Endothelial cell of umbilical vein (primary cell): ENCODE measurements around the gene ZNF804B. TPM values are rescaled to one million over a fixed set of nuclear protein-coding genes. Genes with fewer than 3 reads are reported as not detected.

Experiments used
- BruUV-seq: library from RNA; stranded (reverse); fragments of 400-500 nt; replicated peaks from 2 replicates; lab custom pipeline; 2021; lab: Mats Ljungman, UMichigan
- CTCF ChIA-PET: fragments of 300-600, 350-600 bp; sonication (Branson Sonifier 250); formaldehyde crosslinking; loops from one replicate; lab custom pipeline; 2021; ENCODE audit warnings: antibody characterized with exemption, inconsistent platforms; lab: Charles Lee
- POLR2A ChIA-PET: fragments of 300-600, 350-600 bp; sonication (Branson Sonifier 250); formaldehyde crosslinking; loops from one replicate; lab custom pipeline; 2021; ENCODE audit warnings: antibody characterized with exemption, inconsistent platforms; lab: Charles Lee
- DNase-seq: peaks from one replicate; pipeline ENCODE4 v3.0.0-alpha.2; 2011; ENCODE audit warnings: low read depth, low spot score
- FAIRE-seq: peaks from 2 replicates; lab custom pipeline; 2011; peaks lifted over from hg19 to GRCh38; lab: Jason Lieb, UNC
- H2AFZ ChIP-seq: 2 replicates; pipeline ENCODE4 v1.6.0; 2012; ENCODE audit warnings: low read depth, low read length, control low read depth, inconsistent platforms
- H3K27ac ChIP-seq: 2 replicates; pipeline ENCODE4 v1.5.1; 2011; ENCODE audit warnings: low read depth, mild to moderate bottlenecking, control low read depth, low read length, moderate library complexity; ENCODE audit not compliant: insufficient read depth
- H3K27me3 ChIP-seq, 2 experiments: 2 replicates each; pipeline versions ENCODE4 v1.6.0 to v1.6.1; 2011; ENCODE audit warnings: low read length in 2 of 2, mixed read lengths in 1 of 2; ENCODE audit not compliant: control insufficient read depth in 2 of 2, insufficient read depth in 2 of 2
- H3K36me3 ChIP-seq, 2 experiments: 2 replicates in 1 of 2; 3 replicates in 1 of 2; pipeline ENCODE4 v1.5.1; 2011; ENCODE audit warnings: low read length in 2 of 2, mild to moderate bottlenecking in 1 of 2, moderate library complexity in 1 of 2; ENCODE audit not compliant: control insufficient read depth in 2 of 2, insufficient read depth in 2 of 2; ENCODE audit errors: extremely low read depth in 1 of 2
- H3K4me1 ChIP-seq: 3 replicates; pipeline ENCODE4 v1.5.1; 2011; ENCODE audit warnings: mild to moderate bottlenecking, low read length; ENCODE audit not compliant: control insufficient read depth, insufficient read depth; ENCODE audit errors: extremely low read depth
- H3K4me2 ChIP-seq: 2 replicates; pipeline ENCODE4 v1.6.1; 2011; ENCODE audit warnings: low read length, control low read depth, mixed read lengths; ENCODE audit not compliant: insufficient read depth
- H3K4me3 ChIP-seq, 3 experiments: fragments of 200-600 bp in 1 of 3; sonication (generic), shearing (Covaris generic) in 1 of 3; replicated peaks in 1 of 3; 2 replicates each; pipeline ENCODE4 v1.5.1; 2011 to 2016; ENCODE audit warnings: control low read depth in 3 of 3, low read length in 3 of 3, mild to moderate bottlenecking in 2 of 3, inconsistent platforms in 1 of 3, low read depth in 1 of 3, moderate library complexity in 1 of 3; ENCODE audit not compliant: insufficient read depth in 1 of 3
- H3K79me2 ChIP-seq: 2 replicates; pipeline ENCODE4 v1.6.0; 2012; ENCODE audit warnings: low read length, inconsistent platforms; ENCODE audit not compliant: control insufficient read depth, insufficient read depth
- H3K9ac ChIP-seq: replicated peaks from 2 replicates; pipeline ENCODE3; 2011; ENCODE audit warnings: low read length, control low read depth; ENCODE audit not compliant: insufficient read depth; ENCODE audit errors: extremely low read depth
- H3K9me1 ChIP-seq: replicated peaks from 3 replicates; pipeline ENCODE4 v1.6.0; 2011; ENCODE audit warnings: mild to moderate bottlenecking, low read length; ENCODE audit not compliant: control insufficient read depth, insufficient read depth; ENCODE audit errors: extremely low read depth
- H3K9me3 ChIP-seq: replicated peaks from 2 replicates; pipeline ENCODE4 v1.5.1; 2012; ENCODE audit warnings: low read length, inconsistent platforms; ENCODE audit not compliant: control insufficient read depth, insufficient read depth
- H4K20me1 ChIP-seq: replicated peaks from 2 replicates; pipeline ENCODE3; 2011; ENCODE audit warnings: mild to moderate bottlenecking, low read length; ENCODE audit not compliant: control insufficient read depth, insufficient read depth; ENCODE audit errors: extremely low read depth
- EZH2 ChIP-seq: IDR thresholded peaks from 2 replicates; pipeline ENCODE4 v1.6.1; 2012; ENCODE audit warnings: borderline replicate concordance, low read depth, mild to moderate bottlenecking, moderate library complexity, low read length, inconsistent platforms; ENCODE audit not compliant: severe bottlenecking
- FOS ChIP-seq: IDR thresholded peaks from 2 replicates; pipeline ENCODE4 v1.6.1; 2011; ENCODE audit warnings: mild to moderate bottlenecking, low read length, moderate library complexity, borderline replicate concordance; ENCODE audit not compliant: insufficient read depth
- GATA2 ChIP-seq: IDR thresholded peaks from 2 replicates; pipeline ENCODE4 v1.7.0; 2011; ENCODE audit warnings: low read depth, mild to moderate bottlenecking, moderate library complexity, mixed read lengths, low read length; ENCODE audit not compliant: insufficient read length, insufficient read depth
- JUN ChIP-seq: IDR thresholded peaks from 2 replicates; pipeline ENCODE4 v1.6.1; 2011; ENCODE audit warnings: borderline replicate concordance, low read depth; ENCODE audit not compliant: insufficient read length, insufficient read depth
- MYC ChIP-seq: IDR thresholded peaks from one replicate; pipeline ENCODE4 v1.6.1; 2011; ENCODE audit warnings: mild to moderate bottlenecking, low read depth, low read length
- POLR2A ChIP-seq: IDR thresholded peaks from 2 replicates; pipeline ENCODE4 v1.6.1; 2012; ENCODE audit warnings: low read depth, mild to moderate bottlenecking, control low read depth, low read length
- POLR2AphosphoS5 ChIP-seq: IDR thresholded peaks from 2 replicates; pipeline ENCODE4 v1.6.1; 2012; ENCODE audit warnings: low read depth, mild to moderate bottlenecking, control low read depth, low read length, moderate library complexity; ENCODE audit not compliant: insufficient read depth
- dilution Hi-C: fragments of 300-500 bp; cut with MboI; formaldehyde crosslinking; loops from one replicate; pipeline ENCODE4 v1.15.0; 2019; ENCODE audit warnings: low sequenced_read_pairs; ENCODE audit not compliant: extremely low pct_ligation_motif_present
- intact Hi-C: fragments of 100-400 bp; cut with micrococcal nuclease; formaldehyde crosslinking; loops from one replicate; pipeline ENCODE4 v1.10.0; 2022
- polyA plus RNA-seq, 4 experiments: library from polyadenylated mRNA; depleted of rRNA in 3 of 4; stranded (reverse) in 3 of 4; unstranded in 1 of 4; fragments of >200 nt; gene quantifications; 2 replicates each; pipeline versions ENCODE4 v1.2.1 to v1.2.3, GENCODE V29; 2011 to 2012; ENCODE audit warnings: missing spikeins in 1 of 4
- total RNA-seq: library from RNA; stranded (reverse); gene quantifications from 2 replicates; pipeline ENCODE4 v1.2.3, GENCODE V29; 2021
- TF ChIP-seq, protein P1 (sequence below): IDR thresholded peaks from 2 replicates; pipeline ENCODE4 v1.6.1; 2011; ENCODE audit not compliant: insufficient read depth, insufficient read length
- TF ChIP-seq, protein P2 (sequence below), 2 donors: IDR thresholded peaks; 1 replicate in 1 of 2; 2 replicates in 1 of 2; pipeline ENCODE4 v1.5.1; 2011; ENCODE audit warnings: low read length in 2 of 2, mild to moderate bottlenecking in 2 of 2, moderate library complexity in 2 of 2, control low read depth in 1 of 2, inconsistent platforms in 1 of 2, low read depth in 1 of 2; ENCODE audit not compliant: insufficient read depth in 1 of 2; ENCODE audit errors: extremely low read depth in 1 of 2

ZNF804B gene
- total and polyA plus RNA-seq, 2 donors (not counting 3 experiments of a cell fraction or from before 2014, with no cell fraction given) = not detected

DNA sequence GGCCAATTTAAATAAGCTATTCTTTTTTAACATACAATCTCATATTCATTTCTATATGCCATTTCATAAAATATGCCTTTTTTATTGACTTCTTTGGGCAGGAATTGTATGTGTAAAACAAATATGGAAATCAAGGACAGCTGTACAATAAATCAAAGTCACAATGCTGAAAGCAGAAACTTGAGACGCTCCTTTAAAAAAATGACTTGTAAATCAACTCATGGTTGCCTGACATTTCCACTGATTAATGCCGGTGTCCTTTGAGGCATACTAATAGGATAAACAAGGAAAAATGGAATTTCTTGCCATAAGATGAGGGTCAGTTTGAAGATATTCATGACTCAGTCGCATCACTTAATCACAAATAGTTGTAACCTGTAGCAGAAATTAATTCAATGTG lies 283.4 kb downstream of the ZNF804B start:
- H3K4me3 ChIP-seq = no peak overlapping the region
- no peaks in the 10 kb centered on the region for H3K9me3 ChIP-seq
- FAIRE-seq = no peak
- BruUV-seq = no TSS peak
- intact Hi-C loops = no loop called here
- no peaks in the 10 kb centered on the region for H3K79me2 ChIP-seq
- H3K4me1 ChIP-seq = no peaks in the 10 kb centered on the region
- H3K4me2 ChIP-seq = no peak overlapping the region
- no peak overlapping the region for H2AFZ ChIP-seq
- no peaks in the 10 kb centered on the region for H4K20me1 ChIP-seq
- TF ChIP-seq POLR2A (no peak), JUN (no peak), FOS (no peak), EZH2 (no peak), POLR2AphosphoS5 (no peak), GATA2 (no peak), MYC (no peak)
- TF ChIP-seq, protein P1, sequence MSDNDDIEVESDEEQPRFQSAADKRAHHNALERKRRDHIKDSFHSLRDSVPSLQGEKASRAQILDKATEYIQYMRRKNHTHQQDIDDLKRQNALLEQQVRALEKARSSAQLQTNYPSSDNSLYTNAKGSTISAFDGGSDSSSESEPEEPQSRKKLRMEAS = no peak
- TF ChIP-seq, protein P2, sequence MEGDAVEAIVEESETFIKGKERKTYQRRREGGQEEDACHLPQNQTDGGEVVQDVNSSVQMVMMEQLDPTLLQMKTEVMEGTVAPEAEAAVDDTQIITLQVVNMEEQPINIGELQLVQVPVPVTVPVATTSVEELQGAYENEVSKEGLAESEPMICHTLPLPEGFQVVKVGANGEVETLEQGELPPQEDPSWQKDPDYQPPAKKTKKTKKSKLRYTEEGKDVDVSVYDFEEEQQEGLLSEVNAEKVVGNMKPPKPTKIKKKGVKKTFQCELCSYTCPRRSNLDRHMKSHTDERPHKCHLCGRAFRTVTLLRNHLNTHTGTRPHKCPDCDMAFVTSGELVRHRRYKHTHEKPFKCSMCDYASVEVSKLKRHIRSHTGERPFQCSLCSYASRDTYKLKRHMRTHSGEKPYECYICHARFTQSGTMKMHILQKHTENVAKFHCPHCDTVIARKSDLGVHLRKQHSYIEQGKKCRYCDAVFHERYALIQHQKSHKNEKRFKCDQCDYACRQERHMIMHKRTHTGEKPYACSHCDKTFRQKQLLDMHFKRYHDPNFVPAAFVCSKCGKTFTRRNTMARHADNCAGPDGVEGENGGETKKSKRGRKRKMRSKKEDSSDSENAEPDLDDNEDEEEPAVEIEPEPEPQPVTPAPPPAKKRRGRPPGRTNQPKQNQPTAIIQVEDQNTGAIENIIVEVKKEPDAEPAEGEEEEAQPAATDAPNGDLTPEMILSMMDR (IDR thresholded peaks at IDR 0.05; ENCODE audit: extremely low read depth in 1 of 2, insufficient read depth in 1 of 2, low read depth in 1 of 2, low read length in 2 of 2) = no peak
- H3K36me3 ChIP-seq = no peaks in the 10 kb centered on the region
- dilution Hi-C loops = no loop called here
- H3K27ac ChIP-seq = no peak overlapping the region
- ChIA-PET POLR2A (no interaction called here), CTCF (no interaction called here)
- no peaks in the 10 kb centered on the region for H3K9me1 ChIP-seq
- H3K27me3 ChIP-seq = no peaks in the 10 kb centered on the region
- no peak overlapping the region for H3K9ac ChIP-seq
- DNase-seq = no peak
